HL-60 (cell line): ENCODE results near the gene PRDM5.

Source experiments
- CTCF ChIP-seq: IDR thresholded peaks from one replicate; pipeline ENCODE4 v1.5.1; 2011; ENCODE audit warnings: low read length, control low read depth, inconsistent platforms; ENCODE audit not compliant: insufficient read depth
- POLR2AphosphoS5 ChIP-seq: IDR thresholded peaks from 2 replicates; pipeline ENCODE4 v1.6.1; 2012; ENCODE audit warnings: low read depth

GRCh38 chr4:120918092-120918491 is 4.4 kb downstream of the PRDM5 start:
- no peak for TF ChIP-seq CTCF
- TF ChIP-seq POLR2AphosphoS5: no peak
